ENCODE data around the gene TTC4. TPM values are rescaled to one million over a fixed set of nuclear protein-coding genes. Genes with fewer than 3 reads are reported as not detected.
"Not testable (repeated sequence)": the region's sequence is repeated elsewhere in the genome, so short reads cannot be mapped to it uniquely, and the experiment has no call there.

TTC4 gene
- total RNA-seq, 3 donors from 2014 or later (not counting 1 experiment from before 2014, with no cell fraction given) = 7.8 to 13.6 (median 10.0) TPM

DNA sequence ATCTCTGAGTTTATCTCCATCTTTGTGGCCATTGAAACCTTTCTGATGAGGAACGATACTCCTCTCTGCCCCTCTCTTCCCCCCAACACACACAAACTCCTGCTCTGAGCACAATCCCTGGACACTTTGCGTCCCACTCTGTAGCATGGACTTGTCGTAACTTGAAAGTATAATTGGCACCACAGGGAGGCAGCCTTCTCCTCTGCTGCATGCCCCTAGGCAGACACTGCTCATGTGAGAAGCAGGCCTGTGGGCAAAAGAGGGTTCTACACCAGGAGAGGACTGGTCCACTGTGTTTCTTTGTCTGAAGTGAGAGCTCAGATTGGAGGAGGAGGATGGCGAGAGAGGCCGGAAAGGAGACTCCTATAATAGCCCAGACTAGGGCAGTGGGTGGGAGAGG is 52.4 kb downstream of the TTC4 start:
- H3K36me3 Mint-ChIP-seq = no peaks in the 10 kb centered on the region
- H3K27ac ChIP-seq (ENCODE audit: low read length) = no peak overlapping the region
- peaks cover 16% of the 10 kb centered on the region for H3K4me1 ChIP-seq (ENCODE audit: control insufficient read depth, insufficient read depth, low read length)
- no peak overlapping the region for H3K4me3 ChIP-seq (ENCODE audit: low read length)
- peak overlapping the region; percentile 78 to 96 for H3K27ac Mint-ChIP-seq
- ATAC-seq (no peak), DNase-seq (peak in 1 of 2 donors; percentile 9)
- no peaks in the 10 kb centered on the region for H3K9me3 ChIP-seq (ENCODE audit: control insufficient read depth, insufficient read depth, low read length)
- intact Hi-C loops (cut with micrococcal nuclease) = loop anchor here (1.0 kb wide), 1 partner anchor 42 kb away; no protein-coding TSS in a partner anchor
- H3K9me3 Mint-ChIP-seq = no peaks in the 10 kb centered on the region
- no peaks in the 10 kb centered on the region for H3K36me3 ChIP-seq (ENCODE audit: control insufficient read depth, insufficient read depth, low read length)
- H3K4me1 Mint-ChIP-seq = peaks cover 32 to 44% of the 10 kb centered on the region in 2 donors
- no peaks in the 10 kb centered on the region for H3K27me3 ChIP-seq (ENCODE audit: control insufficient read depth, insufficient read depth, low read length)
- no peak overlapping the region for H3K4me3 Mint-ChIP-seq
- TF ChIP-seq, protein P1, sequence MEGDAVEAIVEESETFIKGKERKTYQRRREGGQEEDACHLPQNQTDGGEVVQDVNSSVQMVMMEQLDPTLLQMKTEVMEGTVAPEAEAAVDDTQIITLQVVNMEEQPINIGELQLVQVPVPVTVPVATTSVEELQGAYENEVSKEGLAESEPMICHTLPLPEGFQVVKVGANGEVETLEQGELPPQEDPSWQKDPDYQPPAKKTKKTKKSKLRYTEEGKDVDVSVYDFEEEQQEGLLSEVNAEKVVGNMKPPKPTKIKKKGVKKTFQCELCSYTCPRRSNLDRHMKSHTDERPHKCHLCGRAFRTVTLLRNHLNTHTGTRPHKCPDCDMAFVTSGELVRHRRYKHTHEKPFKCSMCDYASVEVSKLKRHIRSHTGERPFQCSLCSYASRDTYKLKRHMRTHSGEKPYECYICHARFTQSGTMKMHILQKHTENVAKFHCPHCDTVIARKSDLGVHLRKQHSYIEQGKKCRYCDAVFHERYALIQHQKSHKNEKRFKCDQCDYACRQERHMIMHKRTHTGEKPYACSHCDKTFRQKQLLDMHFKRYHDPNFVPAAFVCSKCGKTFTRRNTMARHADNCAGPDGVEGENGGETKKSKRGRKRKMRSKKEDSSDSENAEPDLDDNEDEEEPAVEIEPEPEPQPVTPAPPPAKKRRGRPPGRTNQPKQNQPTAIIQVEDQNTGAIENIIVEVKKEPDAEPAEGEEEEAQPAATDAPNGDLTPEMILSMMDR (IDR thresholded peaks at IDR 0.05) = no peak
- no peaks in the 10 kb centered on the region for H3K27me3 Mint-ChIP-seq (ENCODE audit: low read depth in 2 of 2)
- WGBS (ENCODE audit: insufficient coverage) = 95% methylated on average over 4 of the region's 5 CpGs

DNA sequence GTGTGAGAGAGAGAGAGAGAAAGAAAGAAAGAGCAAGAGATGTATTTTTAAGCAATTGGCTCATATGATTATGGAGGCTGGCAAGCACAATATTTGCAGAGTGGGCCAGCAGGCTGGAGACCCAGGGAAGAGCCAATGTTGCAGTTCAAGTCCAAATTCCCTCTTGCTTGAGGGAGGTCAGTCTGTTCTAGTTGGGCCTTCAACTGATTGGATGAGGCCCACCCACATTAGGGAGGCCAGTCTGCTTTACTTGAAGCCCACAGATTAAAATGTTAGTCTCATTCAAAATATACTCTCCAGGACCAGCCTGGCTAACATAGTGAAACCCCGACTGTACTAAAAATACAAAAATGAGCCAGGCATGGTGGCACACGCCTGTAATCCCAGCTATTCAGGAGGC is 57.3 kb downstream of the TTC4 start:
- Histone ChIP-seq H3K4me1 (ENCODE audit: control insufficient read depth, insufficient read depth, low read length) (peaks cover 3% of the 10 kb centered on the region), H3K27me3 (ENCODE audit: control insufficient read depth, insufficient read depth, low read length) (no peaks in the 10 kb centered on the region), H3K27ac (ENCODE audit: low read length) (no peak overlapping the region), H3K9me3 (ENCODE audit: control insufficient read depth, insufficient read depth, low read length) (no peaks in the 10 kb centered on the region), H3K36me3 (ENCODE audit: control insufficient read depth, insufficient read depth, low read length) (peaks cover 4% of the 10 kb centered on the region), H3K4me3 (ENCODE audit: low read length) (no peak overlapping the region)
- no peaks in the 10 kb centered on the region for H3K27me3 Mint-ChIP-seq (ENCODE audit: low read depth in 2 of 2)
- H3K27ac Mint-ChIP-seq = no peak overlapping the region
- no peaks in the 10 kb centered on the region for H3K36me3 Mint-ChIP-seq
- 78% methylated on average over 2 of the region's 2 CpGs for WGBS (ENCODE audit: insufficient coverage)
- intact Hi-C loops (cut with micrococcal nuclease) = no loop called here
- TF ChIP-seq, protein P1 (IDR thresholded peaks at IDR 0.05) = no peak
- DNase-seq (no peak), ATAC-seq (no peak)
- H3K9me3 Mint-ChIP-seq = no peaks in the 10 kb centered on the region
- H3K4me1 Mint-ChIP-seq = peaks cover 8 to 15% of the 10 kb centered on the region in 2 donors
- H3K4me3 Mint-ChIP-seq = no peak overlapping the region

DNA sequence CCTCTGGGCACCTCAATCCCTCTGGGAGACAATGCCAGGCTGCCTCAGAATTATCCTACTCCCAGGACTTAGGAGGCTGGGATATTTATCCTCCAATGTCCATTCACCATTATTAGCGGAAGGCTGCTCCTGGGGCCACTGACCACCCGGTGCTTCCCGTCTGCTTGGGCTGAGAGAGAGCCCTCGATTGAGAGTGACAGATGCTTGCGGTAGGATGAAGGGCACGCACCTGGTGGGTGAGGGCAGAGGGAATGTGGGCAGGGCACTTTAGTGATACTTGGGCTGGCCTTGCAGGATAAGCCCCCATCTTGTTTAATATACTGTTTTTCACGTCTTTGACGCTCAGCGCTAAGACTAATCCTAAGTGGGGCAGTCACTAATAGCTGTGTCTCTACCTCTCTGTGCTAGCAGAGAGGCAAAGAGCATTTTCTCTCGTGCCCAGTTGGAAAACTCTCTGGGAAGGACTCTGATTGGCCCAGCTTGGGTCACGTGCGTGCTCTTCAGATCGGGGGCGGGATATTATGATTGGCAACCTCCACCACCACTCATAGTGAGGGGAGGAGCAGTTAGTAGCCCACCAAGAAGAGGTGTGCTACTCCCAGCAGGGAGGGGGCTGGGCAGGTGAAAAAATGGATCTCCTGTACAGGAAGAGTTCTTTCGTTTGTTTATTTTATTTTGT is 59.3 kb downstream of the TTC4 start:
- intact Hi-C loops (cut with micrococcal nuclease) = no loop called here
- TF ChIP-seq, protein P1 (IDR thresholded peaks at IDR 0.05) = no peak
- H3K4me1 ChIP-seq (ENCODE audit: control insufficient read depth, insufficient read depth, low read length) = no peaks in the 10 kb centered on the region
- no peak overlapping the region for H3K4me3 Mint-ChIP-seq
- no peaks in the 10 kb centered on the region for H3K9me3 ChIP-seq (ENCODE audit: control insufficient read depth, insufficient read depth, low read length)
- H3K27ac Mint-ChIP-seq = peak overlapping the region in 1 of 2 donors; percentile 58
- peaks cover 19% of the 10 kb centered on the region for H3K36me3 Mint-ChIP-seq
- no peaks in the 10 kb centered on the region for H3K27me3 Mint-ChIP-seq (ENCODE audit: low read depth in 2 of 2)
- H3K4me3 ChIP-seq (ENCODE audit: low read length) = no peak overlapping the region
- WGBS (ENCODE audit: insufficient coverage) = 75% methylated on average over 11 of the region's 15 CpGs
- no peaks in the 10 kb centered on the region for H3K27me3 ChIP-seq (ENCODE audit: control insufficient read depth, insufficient read depth, low read length)
- H3K4me1 Mint-ChIP-seq = peaks cover 22 to 24% of the 10 kb centered on the region in 2 donors
- no peak overlapping the region for H3K27ac ChIP-seq (ENCODE audit: low read length)
- H3K9me3 Mint-ChIP-seq = no peaks in the 10 kb centered on the region
- H3K36me3 ChIP-seq (ENCODE audit: control insufficient read depth, insufficient read depth, low read length) = peaks cover 12% of the 10 kb centered on the region
- ATAC-seq (peak in 1 of 3 donors; percentile 59), DNase-seq (peak in 1 of 2 donors; percentile 20)

DNA sequence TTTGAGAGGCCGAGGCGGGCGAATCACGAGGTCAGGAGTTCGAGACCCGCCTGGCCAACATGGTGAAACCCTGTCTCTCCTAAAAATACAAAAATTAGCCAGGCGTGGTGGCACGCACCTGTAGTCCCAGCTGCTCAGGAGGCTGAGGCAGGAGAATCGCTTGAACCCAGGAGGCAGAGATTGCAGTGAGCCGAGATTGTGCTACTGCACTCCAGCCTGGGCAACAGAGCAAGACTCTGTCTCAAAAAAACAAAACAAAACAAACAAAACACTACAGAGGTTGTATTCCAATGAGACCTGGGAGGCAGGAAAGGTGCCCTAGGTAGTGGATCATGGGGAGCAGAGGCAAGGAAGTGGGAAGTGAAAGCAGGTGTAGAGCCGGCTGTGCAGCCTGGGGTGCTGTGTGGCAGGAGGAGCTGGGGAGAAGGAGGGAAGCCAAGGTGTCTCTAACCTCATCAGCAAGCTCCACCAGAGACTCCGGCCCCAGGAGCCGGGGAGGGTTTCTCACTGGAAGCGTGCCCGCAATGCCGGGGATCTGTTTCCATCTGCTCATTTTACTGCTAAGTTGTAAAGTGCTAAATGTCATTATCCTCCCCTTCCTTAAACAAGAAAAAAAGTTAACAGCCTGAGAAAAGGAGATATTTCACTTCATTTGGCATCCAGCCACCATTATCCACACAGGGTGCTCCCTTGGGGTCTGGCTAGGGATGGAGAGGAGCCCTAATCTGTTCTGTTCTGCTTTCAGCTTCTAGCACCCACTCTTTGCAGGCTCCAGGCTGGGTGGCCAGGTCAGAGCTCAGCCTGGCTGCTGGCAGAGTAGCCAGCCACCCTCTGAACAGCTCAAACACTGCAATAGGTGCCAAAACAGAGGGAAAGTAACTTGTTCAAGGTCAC is 60.4 kb downstream of the TTC4 start:
- ATAC-seq, H3K9me3 Mint-ChIP-seq: not testable (repeated sequence)
- WGBS (ENCODE audit: insufficient coverage) = 97% methylated on average over 11 of the region's 16 CpGs

More for the DNA sequence above, 60.4 kb downstream of the TTC4 start:
- peaks cover 22 to 24% of the 10 kb centered on the region in 2 donors for H3K4me1 Mint-ChIP-seq
- H3K27me3 ChIP-seq (ENCODE audit: control insufficient read depth, insufficient read depth, low read length); H3K9me3 ChIP-seq (ENCODE audit: control insufficient read depth, insufficient read depth, low read length); intact Hi-C loops (cut with micrococcal nuclease); H3K4me3 Mint-ChIP-seq; H3K4me1 ChIP-seq (ENCODE audit: control insufficient read depth, insufficient read depth, low read length); H3K27ac ChIP-seq (ENCODE audit: low read length); H3K4me3 ChIP-seq (ENCODE audit: low read length); DNase-seq; H3K27me3 Mint-ChIP-seq (ENCODE audit: low read depth in 2 of 2): not testable (repeated sequence)
- H3K36me3 Mint-ChIP-seq = peaks cover 20% of the 10 kb centered on the region
- peaks cover 15% of the 10 kb centered on the region for H3K36me3 ChIP-seq (ENCODE audit: control insufficient read depth, insufficient read depth, low read length)
- peak overlapping the region in 1 of 2 donors; percentile 58 for H3K27ac Mint-ChIP-seq

All from natural killer cell (primary cell).